ENCODE measurements around the gene SCYGR5. TPM values are rescaled to one million over a fixed set of nuclear protein-coding genes. Genes with fewer than 3 reads are reported as not detected.

Gene SCYGR5
- polyA plus RNA-seq, 1 donor from 2014 or later, result not detected

DNA sequence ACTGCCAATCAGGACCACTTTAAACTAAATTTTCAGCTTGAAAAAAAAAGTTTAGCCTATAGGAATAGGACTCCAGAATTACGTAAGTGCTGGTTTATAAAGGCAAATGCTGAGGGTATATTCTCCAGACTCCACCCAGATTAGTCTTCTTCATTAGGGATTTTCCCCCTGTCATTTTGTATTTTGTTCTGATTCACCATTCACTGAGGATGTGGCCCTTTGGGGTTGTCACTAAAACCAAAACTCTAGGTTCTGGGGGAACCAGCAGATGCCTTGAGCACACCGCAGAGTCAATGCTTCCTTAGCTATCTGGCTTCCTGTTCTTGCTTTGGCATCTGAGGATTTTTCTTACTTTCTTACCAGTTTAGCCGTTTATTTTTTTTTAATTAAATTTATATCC, 38.8 kb upstream of the SCYGR5 start:
- H3K9me3 ChIP-seq (ENCODE audit: low read length), result no peaks in the 10 kb centered on the region
- no peak for TF ChIP-seq MXI1 (conservative IDR thresholded peaks at IDR 0.05; ENCODE audit: poor library complexity, severe bottlenecking)
- TF ChIP-seq EP300 (conservative IDR thresholded peaks at IDR 0.05; ENCODE audit: poor library complexity, severe bottlenecking), result no peak
- TF ChIP-seq, protein P1, sequence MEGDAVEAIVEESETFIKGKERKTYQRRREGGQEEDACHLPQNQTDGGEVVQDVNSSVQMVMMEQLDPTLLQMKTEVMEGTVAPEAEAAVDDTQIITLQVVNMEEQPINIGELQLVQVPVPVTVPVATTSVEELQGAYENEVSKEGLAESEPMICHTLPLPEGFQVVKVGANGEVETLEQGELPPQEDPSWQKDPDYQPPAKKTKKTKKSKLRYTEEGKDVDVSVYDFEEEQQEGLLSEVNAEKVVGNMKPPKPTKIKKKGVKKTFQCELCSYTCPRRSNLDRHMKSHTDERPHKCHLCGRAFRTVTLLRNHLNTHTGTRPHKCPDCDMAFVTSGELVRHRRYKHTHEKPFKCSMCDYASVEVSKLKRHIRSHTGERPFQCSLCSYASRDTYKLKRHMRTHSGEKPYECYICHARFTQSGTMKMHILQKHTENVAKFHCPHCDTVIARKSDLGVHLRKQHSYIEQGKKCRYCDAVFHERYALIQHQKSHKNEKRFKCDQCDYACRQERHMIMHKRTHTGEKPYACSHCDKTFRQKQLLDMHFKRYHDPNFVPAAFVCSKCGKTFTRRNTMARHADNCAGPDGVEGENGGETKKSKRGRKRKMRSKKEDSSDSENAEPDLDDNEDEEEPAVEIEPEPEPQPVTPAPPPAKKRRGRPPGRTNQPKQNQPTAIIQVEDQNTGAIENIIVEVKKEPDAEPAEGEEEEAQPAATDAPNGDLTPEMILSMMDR (IDR thresholded peaks at IDR 0.05; ENCODE audit: poor library complexity, severe bottlenecking), result no peak
- no peak for TF ChIP-seq EZH2 (IDR thresholded peaks at IDR 0.05; ENCODE audit: borderline replicate concordance, insufficient read depth, low read length, poor library complexity, severe bottlenecking)
- TF ChIP-seq TAF1 (IDR thresholded peaks at IDR 0.05; ENCODE audit: low read depth), result no peak
- TF ChIP-seq, protein P2, sequence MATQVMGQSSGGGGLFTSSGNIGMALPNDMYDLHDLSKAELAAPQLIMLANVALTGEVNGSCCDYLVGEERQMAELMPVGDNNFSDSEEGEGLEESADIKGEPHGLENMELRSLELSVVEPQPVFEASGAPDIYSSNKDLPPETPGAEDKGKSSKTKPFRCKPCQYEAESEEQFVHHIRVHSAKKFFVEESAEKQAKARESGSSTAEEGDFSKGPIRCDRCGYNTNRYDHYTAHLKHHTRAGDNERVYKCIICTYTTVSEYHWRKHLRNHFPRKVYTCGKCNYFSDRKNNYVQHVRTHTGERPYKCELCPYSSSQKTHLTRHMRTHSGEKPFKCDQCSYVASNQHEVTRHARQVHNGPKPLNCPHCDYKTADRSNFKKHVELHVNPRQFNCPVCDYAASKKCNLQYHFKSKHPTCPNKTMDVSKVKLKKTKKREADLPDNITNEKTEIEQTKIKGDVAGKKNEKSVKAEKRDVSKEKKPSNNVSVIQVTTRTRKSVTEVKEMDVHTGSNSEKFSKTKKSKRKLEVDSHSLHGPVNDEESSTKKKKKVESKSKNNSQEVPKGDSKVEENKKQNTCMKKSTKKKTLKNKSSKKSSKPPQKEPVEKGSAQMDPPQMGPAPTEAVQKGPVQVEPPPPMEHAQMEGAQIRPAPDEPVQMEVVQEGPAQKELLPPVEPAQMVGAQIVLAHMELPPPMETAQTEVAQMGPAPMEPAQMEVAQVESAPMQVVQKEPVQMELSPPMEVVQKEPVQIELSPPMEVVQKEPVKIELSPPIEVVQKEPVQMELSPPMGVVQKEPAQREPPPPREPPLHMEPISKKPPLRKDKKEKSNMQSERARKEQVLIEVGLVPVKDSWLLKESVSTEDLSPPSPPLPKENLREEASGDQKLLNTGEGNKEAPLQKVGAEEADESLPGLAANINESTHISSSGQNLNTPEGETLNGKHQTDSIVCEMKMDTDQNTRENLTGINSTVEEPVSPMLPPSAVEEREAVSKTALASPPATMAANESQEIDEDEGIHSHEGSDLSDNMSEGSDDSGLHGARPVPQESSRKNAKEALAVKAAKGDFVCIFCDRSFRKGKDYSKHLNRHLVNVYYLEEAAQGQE (IDR thresholded peaks at IDR 0.05; ENCODE audit: borderline replicate concordance), result no peak
- no peak overlapping the region for H3K4me3 ChIP-seq (ENCODE audit: low read length)
- H2AFZ ChIP-seq (ENCODE audit: low read depth, low read length), result no peak overlapping the region
- H4K20me1 ChIP-seq (ENCODE audit: insufficient read depth), result no peaks in the 10 kb centered on the region
- no peaks in the 10 kb centered on the region for H3K79me2 ChIP-seq (replicated peaks; ENCODE audit: insufficient read depth, low read length)
- peaks cover 7% of the 10 kb centered on the region for H3F3A ChIP-seq (ENCODE audit: insufficient read depth, low read length, poor library complexity, severe bottlenecking)
- H3K27ac ChIP-seq (ENCODE audit: low read length), result peak overlapping the region; percentile 97
- H3K9ac ChIP-seq (ENCODE audit: low read length), result no peak overlapping the region
- H3K4me2 ChIP-seq (ENCODE audit: low read length), result no peak overlapping the region
- no peaks in the 10 kb centered on the region for H3K27me3 ChIP-seq (ENCODE audit: insufficient read depth, low read depth, low read length)
- no peaks in the 10 kb centered on the region for H3K9me2 ChIP-seq (ENCODE audit: insufficient read depth, low read length)
- H3K36me3 ChIP-seq (ENCODE audit: insufficient read depth, low read length), result no peaks in the 10 kb centered on the region

- Histone ChIP-seq H3K79me2 (replicated peaks; ENCODE audit: insufficient read depth, low read length) (peaks cover 4% of the 10 kb centered on the region), H3K9me2 (ENCODE audit: insufficient read depth, low read length) (no peaks in the 10 kb centered on the region), H4K20me1 (ENCODE audit: insufficient read depth) (no peaks in the 10 kb centered on the region), H2AFZ (ENCODE audit: low read depth, low read length) (no peak overlapping the region), H3F3A (ENCODE audit: insufficient read depth, low read length, poor library complexity, severe bottlenecking) (peaks cover 4% of the 10 kb centered on the region), H3K27ac (ENCODE audit: low read length) (peak overlapping the region; percentile 97), H3K9ac (ENCODE audit: low read length) (peak overlapping the region; percentile 63), H3K27me3 (ENCODE audit: insufficient read depth, low read depth, low read length) (no peaks in the 10 kb centered on the region), H3K4me3 (ENCODE audit: low read length) (peak overlapping the region; percentile 54), H3K4me2 (ENCODE audit: low read length) (peak overlapping the region; percentile 37), H3K9me3 (ENCODE audit: low read length) (no peaks in the 10 kb centered on the region), H3K36me3 (ENCODE audit: insufficient read depth, low read length) (no peaks in the 10 kb centered on the region)
- TF ChIP-seq TAF1 (IDR thresholded peaks at IDR 0.05; ENCODE audit: low read depth) (no peak), POLR2AphosphoS5 (IDR thresholded peaks at IDR 0.05) (no peak), EP300 (conservative IDR thresholded peaks at IDR 0.05; ENCODE audit: poor library complexity, severe bottlenecking) (no peak), RAD21 (conservative IDR thresholded peaks at IDR 0.05) (no peak), EZH2 (IDR thresholded peaks at IDR 0.05; ENCODE audit: borderline replicate concordance, insufficient read depth, low read length, poor library complexity, severe bottlenecking) (no peak), SMC3 (conservative IDR thresholded peaks at IDR 0.05; ENCODE audit: poor library complexity) (no peak), MXI1 (conservative IDR thresholded peaks at IDR 0.05; ENCODE audit: poor library complexity, severe bottlenecking) (no peak)
- TF ChIP-seq, protein P2 (IDR thresholded peaks at IDR 0.05; ENCODE audit: borderline replicate concordance), result no peak
- TF ChIP-seq, protein P1 (IDR thresholded peaks at IDR 0.05; ENCODE audit: poor library complexity, severe bottlenecking), result no peak
These were observed 37.2 kb upstream of the SCYGR5 start for GRCh38 chr2:227629435-227629834.

All from neural cell (in vitro differentiated cells).